Measurements from ENCODE around the gene EEA1.
"Not testable (repeated sequence)": the region's sequence is repeated elsewhere in the genome, so short reads cannot be mapped to it uniquely, and the experiment has no call there.

The EEA1 gene

DNA sequence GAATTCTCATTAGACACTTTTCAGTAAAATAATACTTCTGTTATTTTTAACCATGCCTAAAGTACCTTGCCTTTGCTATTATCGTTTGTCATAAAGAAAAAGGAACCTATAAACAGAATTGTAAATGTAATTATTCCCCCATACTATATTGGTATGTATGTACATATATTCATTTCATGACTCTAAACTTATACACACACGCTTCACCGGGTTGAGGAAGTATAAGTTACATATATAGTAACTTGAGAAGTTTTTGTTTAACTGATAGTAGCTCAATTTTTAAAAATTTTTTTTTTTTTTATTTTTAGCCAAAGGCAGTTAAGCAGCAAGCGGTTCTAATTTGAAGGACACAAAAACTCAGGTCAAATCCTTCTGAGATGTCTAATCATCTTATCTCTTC is 118.7 kb downstream of the EEA1 start:
- no peak for DNase-seq (ENCODE audit: low read depth in 2 of 2)

DNA sequence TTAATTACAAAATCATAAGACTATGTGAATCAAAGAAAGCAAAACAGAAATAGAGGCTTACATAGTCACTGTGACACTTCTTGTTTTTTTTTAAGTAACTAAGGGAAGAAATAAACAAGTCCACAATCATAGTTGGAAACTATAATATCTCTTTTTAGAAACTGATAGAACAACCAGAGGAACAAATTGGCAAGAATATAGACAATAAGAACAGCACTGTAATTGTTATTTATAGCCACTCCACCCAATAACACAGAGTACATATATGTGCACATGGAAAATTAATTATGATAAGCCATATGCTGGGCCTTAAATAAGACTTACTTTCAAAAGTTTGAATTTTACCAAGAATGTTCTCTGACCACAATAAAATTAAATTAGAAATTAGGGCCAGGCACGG is 125.2 kb downstream of the EEA1 start:
- DNase-seq (ENCODE audit: low read depth in 2 of 2) = no peak

DNA sequence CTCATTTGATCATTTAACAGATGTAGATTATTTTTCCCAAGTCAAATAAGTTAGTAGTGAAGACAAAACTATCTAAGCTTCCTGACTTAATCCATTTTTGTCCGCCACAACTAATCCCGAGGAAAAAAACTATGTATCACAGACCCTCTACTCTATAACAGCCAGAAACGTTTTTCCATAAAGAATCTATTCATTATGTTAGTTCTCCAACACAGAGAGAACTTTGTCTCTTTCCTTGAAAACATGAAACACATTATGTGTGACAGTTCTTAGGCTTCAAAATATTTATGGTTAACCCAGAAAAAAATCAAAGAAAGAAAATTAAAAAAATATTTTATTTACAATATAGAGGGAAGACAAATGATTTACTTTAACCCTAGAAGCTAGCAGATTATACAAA is 126.2 kb downstream of the EEA1 start:
- DNase-seq (ENCODE audit: low read depth in 2 of 2) = no peak

DNA sequence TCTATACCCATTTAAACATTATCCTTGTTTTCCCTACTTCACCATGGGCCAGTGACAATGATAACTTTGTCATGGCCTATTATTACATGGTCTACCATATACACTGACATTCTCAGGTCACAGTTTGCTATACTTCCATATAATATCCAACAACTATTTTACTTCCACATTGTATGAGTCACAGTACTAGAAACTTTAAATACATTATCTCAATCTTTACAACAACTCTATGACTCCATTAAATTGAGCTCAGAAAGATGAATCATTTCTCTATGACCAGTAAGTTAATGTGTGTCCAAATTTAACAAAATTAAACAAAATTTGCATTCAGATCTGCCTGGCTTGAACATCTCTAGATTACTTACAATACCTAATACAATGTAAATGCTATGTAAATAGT is 132.4 kb downstream of the EEA1 start:
- DNase-seq (ENCODE audit: low read depth in 2 of 2) = no peak

DNA sequence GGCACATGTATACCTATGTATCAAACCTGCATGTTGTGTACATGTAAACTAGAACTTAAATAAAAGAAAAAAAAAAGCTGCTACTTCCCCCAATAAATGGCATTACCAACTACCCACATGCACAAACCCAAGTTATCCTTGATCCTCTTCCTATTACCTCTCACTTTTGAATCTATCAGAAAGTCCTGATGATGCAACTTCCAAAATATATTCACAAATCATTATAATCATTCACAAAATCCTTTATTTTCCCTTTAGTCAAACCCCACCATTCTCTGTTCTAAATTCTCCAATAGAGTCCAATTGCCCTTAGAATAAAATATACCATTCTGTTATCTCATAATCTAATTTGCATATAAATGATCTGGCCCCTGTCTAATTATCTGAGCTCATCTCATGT is 134.3 kb downstream of the EEA1 start:
- DNase-seq (ENCODE audit: low read depth in 2 of 2) = no peak

DNA sequence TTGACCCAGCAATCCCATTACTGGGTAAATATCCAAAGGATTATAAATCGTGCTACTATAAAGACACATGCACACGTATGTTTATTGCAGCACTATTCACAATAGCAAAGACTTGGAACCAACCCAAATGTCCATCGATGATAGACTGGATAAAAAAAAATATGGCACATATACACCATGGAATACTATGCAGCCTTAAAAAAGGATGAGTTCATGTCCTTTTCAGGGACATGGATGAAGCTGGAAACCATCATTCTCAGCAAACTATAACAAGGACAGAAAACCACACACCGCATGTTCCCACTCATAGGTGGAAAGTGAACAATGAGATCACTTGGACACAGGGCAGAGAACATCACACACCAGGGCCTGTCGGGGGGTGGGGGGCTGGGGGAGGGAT is 134.7 kb downstream of the EEA1 start:
- not testable (repeated sequence) for DNase-seq (ENCODE audit: low read depth in 2 of 2)

DNA sequence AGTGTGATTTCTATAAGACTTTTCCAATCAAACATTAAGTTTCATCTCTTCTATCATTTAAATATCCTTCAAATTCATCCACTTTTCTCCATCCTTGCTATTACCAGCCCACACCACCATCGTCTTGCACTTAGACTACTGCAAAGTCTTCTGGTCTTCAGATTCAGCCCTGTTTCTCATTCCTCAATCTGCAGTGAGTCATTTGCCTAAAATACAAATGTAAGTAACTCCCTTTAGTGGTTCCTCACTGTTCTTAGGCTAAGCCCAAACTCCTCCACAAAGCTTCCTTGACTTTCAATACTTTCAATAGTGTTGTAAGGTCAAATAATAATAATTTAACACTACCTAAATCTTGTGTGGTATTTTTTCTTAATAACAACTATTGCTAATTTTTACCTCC is 143.1 kb downstream of the EEA1 start:
- DNase-seq (ENCODE audit: low read depth in 2 of 2) = no peak

DNA sequence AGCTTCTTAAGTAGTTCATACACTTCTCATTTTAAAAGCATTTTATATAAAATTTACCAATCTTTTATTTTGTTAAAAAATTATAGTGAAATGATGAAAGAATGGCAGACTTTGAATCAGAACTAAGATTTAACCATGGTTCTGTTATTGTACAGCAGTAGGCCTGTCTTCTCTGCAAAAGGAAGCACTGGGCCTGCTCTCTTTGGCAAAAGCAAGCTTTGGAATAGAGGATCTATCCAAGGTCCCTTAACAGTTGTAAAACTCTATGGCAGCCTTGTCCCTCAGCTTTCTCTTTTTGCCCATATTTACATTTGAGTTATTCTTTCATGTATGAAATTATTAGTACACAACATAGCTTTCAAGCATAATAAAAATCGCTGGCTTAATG is 143.5 kb downstream of the EEA1 start:
- DNase-seq (ENCODE audit: low read depth in 2 of 2) = no peak

DNA sequence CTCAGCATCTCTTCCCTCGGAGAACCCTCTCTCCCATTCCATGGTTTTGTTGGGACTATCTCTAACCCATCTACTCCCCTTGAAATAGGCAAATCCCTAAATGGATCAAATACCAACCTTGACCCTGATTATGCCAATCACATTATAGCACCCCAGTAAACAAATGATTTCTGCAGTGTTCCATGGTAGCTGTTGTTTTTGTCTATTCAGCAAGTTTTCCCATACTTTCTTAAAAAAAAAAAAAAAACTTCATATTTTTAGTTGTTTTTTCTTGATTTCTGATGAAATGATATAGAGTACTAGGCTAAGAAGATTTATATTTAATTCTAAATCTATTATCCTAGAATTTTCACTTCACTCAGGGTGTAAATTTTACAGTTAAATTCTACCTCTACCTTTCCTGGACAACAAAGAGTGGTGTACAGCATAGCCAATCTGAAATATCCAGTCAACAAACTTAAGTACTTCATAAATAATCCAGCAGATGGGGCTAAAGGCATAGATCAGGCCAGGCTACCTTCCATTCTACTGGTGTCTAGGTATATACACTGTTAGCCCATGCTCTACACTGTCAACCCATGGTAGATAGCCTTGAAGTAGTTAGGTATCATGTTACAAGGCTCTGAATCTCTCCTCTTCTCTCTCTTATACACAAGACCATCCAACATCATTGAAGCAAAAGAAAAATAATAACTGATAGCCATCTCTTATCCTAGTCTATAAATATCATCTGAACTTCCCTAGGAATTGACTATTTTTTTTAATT is 144.1 kb downstream of the EEA1 start:
- no peak for DNase-seq (ENCODE audit: low read depth in 2 of 2)

DNA sequence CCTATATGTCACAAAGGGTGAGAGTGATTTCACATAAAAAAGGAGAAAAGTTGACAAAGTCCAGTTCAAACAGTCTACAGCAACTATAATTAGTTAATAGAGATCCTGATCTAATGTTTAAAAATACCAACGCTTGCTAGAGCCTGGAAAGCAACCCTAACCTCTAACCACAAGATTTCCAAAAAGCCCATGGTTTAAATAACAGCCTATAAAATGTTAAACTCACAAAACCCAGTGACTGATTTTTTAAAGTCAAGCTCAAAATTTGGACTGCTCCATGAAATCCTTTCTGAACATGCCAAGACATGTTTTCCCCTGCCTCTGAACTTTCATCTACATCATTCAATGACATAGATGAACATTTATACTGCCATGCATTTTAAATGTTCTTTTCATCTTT is 144.7 kb downstream of the EEA1 start:
- DNase-seq (ENCODE audit: low read depth in 2 of 2) = no peak

DNA sequence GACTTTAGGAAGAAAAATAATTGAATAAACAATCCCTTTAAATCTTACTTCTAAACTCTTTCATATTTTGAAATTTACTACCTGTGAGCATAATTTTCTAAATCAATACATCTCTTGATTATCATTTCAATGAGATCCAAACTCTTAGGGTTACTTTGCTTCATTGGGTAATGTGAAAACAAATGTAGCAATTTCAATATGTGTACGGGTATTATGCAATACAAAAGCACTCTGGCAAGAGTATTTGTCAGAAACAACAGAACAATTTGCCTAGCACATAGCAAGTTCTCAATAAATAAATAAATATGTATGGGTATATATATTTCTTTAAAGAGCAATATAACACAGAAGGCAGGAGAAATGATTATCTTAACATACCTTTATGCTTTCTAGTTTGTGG is 149.2 kb downstream of the EEA1 start:
- no peak for DNase-seq (ENCODE audit: low read depth in 2 of 2)

DNA sequence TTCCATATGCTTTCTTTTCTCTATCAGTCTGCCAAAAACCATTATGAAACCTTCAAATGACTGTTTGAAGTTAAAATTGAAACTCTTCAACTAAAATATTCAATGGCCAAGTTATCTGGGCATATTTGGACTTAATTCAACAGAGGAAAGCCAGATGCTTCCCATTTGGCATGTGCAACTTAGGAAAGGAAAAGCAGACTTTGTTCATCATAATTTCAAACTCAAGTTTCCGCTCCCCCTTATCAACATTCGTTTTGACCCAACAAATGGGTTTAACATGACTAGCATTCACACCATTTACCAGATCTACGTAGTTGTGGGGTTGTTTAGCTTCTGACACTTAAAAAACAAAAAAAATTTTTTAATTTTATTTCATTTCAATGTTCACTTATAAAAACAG is 150.6 kb downstream of the EEA1 start:
- no peak for DNase-seq (ENCODE audit: low read depth in 2 of 2)

DNA sequence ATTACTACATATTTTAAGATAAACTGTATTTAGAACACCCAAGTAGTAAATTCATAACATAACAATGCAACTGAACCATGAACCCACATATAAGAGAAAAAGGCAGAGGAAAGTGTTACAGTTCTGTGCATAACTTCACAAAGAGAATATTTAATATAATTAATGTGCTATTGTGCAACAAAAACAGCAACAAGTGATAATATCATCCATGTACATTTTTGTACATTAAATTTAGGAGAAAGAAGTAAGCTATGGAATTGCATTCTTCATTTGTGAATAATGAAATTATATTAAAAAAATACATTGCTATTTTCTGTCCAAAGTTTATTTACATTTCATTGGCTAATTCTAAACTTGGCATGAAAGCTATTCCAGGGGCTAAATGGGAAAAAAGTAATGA is 153.7 kb downstream of the EEA1 start:
- DNase-seq (ENCODE audit: low read depth in 2 of 2) = no peak

DNA sequence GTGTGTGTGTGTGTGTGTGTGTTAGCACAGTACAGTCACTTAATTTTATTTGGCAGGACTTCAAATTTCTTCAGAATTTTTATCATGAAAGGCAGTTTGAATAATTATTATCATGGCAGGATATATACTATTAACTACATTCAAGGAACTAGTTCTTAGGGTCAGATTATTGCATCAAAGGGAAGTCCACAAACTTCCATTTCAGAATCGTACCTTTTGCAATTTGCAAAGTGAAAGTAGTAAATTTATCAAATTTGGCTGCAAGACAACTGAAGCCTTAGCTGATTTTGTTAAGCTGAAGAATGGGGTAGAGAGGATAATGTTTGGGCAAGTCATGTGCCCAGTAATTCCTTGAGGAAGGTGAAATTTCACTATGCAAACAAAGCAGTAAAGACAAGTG is 158.1 kb downstream of the EEA1 start:
- no peak for DNase-seq (ENCODE audit: low read depth in 2 of 2)

DNA sequence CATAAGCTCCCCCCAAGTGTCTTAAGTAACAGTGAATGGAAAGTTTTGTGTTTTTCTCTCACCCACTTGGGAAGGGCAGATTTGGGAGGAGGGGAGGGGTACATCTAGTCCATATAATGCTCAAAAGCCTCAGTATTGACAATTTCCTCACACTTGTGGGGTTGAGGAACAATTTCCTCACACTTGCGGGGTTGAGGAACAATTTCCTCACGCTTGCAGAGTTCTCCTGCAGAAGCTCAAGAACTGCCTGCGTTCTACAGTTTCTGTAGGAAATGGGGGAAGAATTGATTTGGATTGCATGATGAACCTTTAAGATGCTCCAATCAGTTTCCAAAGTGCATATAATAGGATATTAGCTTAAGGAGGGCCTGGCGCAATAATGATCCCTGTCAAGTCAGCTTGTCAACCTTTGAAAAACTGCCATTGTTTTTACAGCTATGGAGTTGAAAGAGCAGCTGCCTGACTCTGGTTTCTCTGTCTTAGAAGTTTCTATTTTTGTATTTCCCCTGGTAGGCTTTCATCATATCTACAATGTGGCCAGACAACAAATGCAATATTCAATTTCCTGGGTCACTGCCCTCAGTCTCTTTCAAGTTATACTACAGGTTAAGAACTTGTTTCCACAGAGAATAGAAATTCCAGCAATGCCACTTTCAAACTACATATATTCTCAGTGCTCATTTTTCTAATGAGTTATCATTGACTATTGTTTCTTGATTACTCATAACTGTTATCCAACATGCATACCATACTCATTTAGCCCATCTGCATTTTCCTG is 159.8 kb downstream of the EEA1 start:
- no peak for DNase-seq (ENCODE audit: low read depth in 2 of 2)

DNA sequence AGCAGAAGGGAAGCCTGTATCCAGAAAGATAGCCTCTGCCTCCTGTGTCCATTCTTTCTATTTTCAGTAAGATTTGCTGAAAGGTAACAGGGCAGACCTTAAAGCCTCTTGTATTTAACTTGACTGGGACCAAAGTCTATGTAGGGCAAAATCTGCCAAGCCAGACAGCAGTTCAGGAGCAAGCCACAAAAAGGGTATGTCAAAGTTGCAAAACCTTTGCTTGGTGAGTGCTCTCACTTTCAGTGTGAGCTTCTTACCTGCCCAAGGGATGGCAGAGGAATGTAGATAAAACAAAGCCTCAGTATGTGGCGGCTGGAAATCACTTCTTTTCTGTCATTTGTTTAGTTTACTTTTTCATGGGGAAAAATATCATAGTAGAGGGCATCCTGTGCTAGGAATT is 163.2 kb downstream of the EEA1 start:
- no peak for DNase-seq (ENCODE audit: low read depth in 2 of 2)

DNA sequence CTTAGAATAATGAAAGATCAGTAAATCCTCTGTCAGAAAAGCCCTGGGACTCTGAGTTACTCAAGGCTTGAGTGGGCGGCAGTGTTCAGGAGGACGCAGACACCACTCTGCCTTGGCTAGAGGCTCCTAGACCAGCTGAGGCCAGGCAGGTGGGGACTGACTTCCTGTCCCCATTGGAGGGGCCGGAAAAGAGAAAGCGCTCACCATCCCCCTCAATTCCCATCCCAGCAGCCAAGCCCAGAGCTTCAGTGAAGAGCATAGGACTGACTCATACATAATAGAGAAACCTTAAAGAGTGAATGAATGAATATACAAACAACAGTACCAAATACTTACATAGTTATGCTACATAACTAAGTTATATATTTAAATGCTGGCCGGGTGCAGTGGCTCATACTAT is 164.3 kb downstream of the EEA1 start:
- no peak for DNase-seq (ENCODE audit: low read depth in 2 of 2)

DNA sequence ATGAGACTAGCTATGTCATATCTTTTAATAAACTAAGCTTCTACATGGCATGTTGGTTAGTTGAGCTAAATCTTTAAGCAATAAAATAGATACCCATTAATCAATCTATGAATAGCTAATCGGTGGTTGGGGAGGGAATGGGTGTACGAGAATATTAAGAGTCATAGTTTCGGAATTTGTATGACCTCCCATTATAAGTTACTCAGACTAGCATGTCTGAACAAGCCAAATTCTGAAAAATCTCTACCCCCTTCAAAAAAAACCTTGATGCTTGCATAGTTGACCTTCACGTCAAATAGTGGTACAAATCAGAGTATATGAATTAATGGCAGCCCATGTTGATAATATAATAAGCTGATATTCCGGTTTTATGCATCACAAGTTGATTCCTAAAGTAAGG is 166.3 kb downstream of the EEA1 start:
- no peak for DNase-seq (ENCODE audit: low read depth in 2 of 2)

DNA sequence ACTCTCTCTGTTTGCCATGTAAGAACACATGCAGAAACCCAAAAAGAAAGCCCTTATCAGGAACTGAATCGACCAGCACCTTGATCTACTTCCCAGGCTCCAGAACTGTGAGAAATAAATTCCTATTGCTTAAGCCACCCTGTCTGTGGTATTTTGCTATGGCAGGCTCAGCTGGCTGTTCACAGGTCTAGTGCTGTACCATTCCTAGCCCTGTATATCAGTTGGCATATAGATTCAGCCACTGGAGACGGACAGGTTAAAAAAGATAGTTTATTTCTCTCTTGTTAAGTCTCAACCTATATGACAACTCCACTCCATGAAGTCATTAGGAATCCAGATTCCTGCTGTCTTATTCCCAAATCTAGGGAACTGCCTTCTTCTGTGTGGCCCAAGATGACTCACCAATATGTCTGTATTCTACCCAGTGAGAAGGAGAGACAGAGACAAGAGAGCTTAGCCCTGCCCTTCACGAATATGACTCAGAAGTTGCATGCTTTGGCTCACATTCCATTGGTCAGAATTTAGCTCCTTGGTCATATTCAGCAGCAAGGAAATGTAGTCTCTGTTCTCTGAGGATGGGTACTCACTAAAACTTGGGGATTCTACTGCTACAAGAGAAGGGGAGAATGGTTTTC is 169.3 kb downstream of the EEA1 start:
- no peak for DNase-seq (ENCODE audit: low read depth in 2 of 2)

DNA sequence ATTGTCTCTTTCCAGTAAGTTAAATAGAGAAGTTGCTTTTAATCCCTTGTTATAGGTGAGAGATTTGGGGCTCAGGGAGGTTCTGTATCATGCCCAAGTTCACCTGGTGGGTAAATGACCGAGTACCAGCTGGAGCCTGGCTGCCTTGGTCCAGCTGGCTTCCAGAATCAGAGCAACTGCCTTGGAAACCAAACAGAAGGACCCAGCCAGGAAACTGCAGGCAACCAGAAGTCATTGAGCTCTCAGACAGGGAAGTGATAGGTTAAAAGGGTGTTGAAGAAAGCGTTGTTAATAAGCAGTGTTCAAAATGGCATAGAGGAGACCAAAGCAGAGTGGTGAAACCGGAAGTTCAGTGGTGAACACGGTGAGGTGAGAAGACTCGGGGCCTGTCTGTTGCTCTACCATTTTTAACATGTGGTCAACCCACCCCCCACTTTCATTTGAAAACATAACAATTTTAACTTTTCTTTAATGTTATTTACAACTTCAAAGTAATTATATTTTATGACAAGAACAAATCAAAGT is 171.4 kb downstream of the EEA1 start:
- DNase-seq (ENCODE audit: low read depth in 2 of 2) = no peak

DNA sequence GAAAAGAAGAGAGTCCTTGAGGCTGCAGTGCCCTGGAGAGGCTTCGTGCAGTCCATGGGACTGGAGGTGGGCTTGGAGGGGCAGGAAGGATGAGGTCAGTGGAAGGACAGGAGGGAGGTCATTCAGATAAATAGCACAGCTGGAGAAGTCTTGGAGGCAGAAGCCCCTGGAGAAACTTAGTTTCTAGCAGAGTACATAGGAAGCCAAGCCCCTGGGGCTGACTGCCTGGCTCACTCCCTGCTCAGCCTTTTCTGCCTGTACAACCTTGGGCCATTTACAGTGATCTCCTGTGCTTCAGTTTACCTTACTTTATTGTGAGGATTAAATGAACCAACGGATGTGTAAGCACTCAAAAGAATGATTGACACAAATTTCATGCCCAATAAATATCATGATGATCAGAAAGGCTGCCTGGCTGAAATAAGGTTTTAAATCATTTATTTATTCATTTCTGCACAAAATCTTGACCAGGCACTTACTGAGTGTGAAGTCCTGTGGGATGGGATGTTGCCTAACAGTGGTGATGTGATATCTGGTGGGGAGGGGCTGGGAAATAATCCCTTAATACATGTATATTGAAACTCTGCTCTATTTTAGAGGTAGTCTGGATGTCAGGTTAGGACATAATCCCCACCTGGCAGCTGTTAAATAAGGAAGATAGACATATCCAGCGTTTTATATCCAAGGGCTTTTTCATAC is 172.0 kb downstream of the EEA1 start:
- no peak for DNase-seq (ENCODE audit: low read depth in 2 of 2)
